SK-N-SH (cell line): Measurements from ENCODE around the gene PSME2. TPM values are rescaled to one million over a fixed set of nuclear protein-coding genes. Genes with fewer than 3 reads are reported as not detected.

Experiments used
- EP300 ChIP-seq, 2 experiments: IDR thresholded peaks; 2 replicates each; pipeline versions ENCODE4 v1.4.0 to v1.6.1; 2012; ENCODE audit warnings: borderline replicate concordance in 1 of 2, low read depth in 1 of 2, low read length in 1 of 2
- EZH2phosphoT487 ChIP-seq: fragments of 200-600 bp; sonication (generic); IDR thresholded peaks from 2 replicates; pipeline ENCODE4 v1.6.1; 2017; ENCODE audit warnings: low read depth, mixed run types, mild to moderate bottlenecking, antibody characterized with exemption, moderate library complexity, borderline replicate concordance
- FOXJ3 ChIP-seq: sonication (generic); formaldehyde crosslinking; IDR thresholded peaks from 2 replicates; pipeline ENCODE4 v1.5.1; 2020; ENCODE audit warnings: mild to moderate bottlenecking, missing genetic modification reagents
- FOXM1 ChIP-seq: IDR thresholded peaks from 2 replicates; pipeline ENCODE4 v1.4.0; 2012; ENCODE audit warnings: low read depth, mild to moderate bottlenecking
- GABPA ChIP-seq: IDR thresholded peaks from 2 replicates; pipeline ENCODE4 v1.4.0; 2012; ENCODE audit warnings: low read depth, mild to moderate bottlenecking
- GATA2 ChIP-seq: sonication (generic); formaldehyde crosslinking; IDR thresholded peaks from 2 replicates; pipeline ENCODE4 v1.5.0; 2020; ENCODE audit warnings: mild to moderate bottlenecking, missing genetic modification reagents
- MAX ChIP-seq: IDR thresholded peaks from 2 replicates; pipeline ENCODE4 v1.4.0; 2012; ENCODE audit warnings: low read depth
- MEF2A ChIP-seq: IDR thresholded peaks from 2 replicates; pipeline ENCODE4 v1.4.0; 2012; ENCODE audit warnings: low read depth, borderline replicate concordance
- MXI1 ChIP-seq: IDR thresholded peaks from 2 replicates; pipeline ENCODE4 v1.6.1; 2012; ENCODE audit warnings: mild to moderate bottlenecking, low read depth, low read length, improper control_type of control experiment
- NRF1 ChIP-seq: IDR thresholded peaks from 2 replicates; pipeline ENCODE4 v1.6.1; 2012; ENCODE audit warnings: low read depth, mild to moderate bottlenecking, low read length
- POLR2AphosphoS5 ChIP-seq: IDR thresholded peaks from 2 replicates; pipeline ENCODE4 v1.6.1; 2012; ENCODE audit warnings: low read depth, low read length
- RAD21 ChIP-seq: IDR thresholded peaks from 2 replicates; pipeline ENCODE4 v1.6.1; 2012; ENCODE audit warnings: mild to moderate bottlenecking, low read length
- RCOR1 ChIP-seq: fragments of 150-350 bp; IDR thresholded peaks from 2 replicates; pipeline ENCODE4 v1.6.1; 2017; ENCODE audit warnings: antibody characterized with exemption, low read length
- REST ChIP-seq: IDR thresholded peaks from 2 replicates; pipeline ENCODE4 v1.6.1; 2012; ENCODE audit warnings: mild to moderate bottlenecking, low read depth, low read length, moderate library complexity
- RFX5 ChIP-seq: IDR thresholded peaks from 2 replicates; pipeline ENCODE4 v1.6.1; 2012; ENCODE audit warnings: mild to moderate bottlenecking, improper control_type of control experiment, low read length
- RXRA ChIP-seq: IDR thresholded peaks from 2 replicates; pipeline ENCODE4 v1.4.0; 2012; ENCODE audit warnings: low read depth, mild to moderate bottlenecking, borderline replicate concordance
- SIN3A ChIP-seq: IDR thresholded peaks from 2 replicates; pipeline ENCODE4 v1.6.1; 2012; ENCODE audit warnings: low read depth, mild to moderate bottlenecking, low read length, moderate library complexity, borderline replicate concordance
- TAF1 ChIP-seq: IDR thresholded peaks from 2 replicates; pipeline ENCODE4 v1.6.1; 2012; ENCODE audit warnings: low read depth, mild to moderate bottlenecking, low read length, moderate library complexity, borderline replicate concordance
- TCF12 ChIP-seq: IDR thresholded peaks from 2 replicates; pipeline ENCODE4 v1.4.0; 2012
- polyA plus RNA-seq, 3 experiments: library from polyadenylated mRNA; depleted of rRNA; stranded (reverse); fragments of >200 nt; gene quantifications; 2 replicates each; pipeline ENCODE4 v1.2.3, GENCODE V29; 2012
- TF ChIP-seq, protein P1 (sequence below): fragments of 200-600 bp; sonication (generic); IDR thresholded peaks from 2 replicates; pipeline ENCODE4 v1.6.1; 2017; ENCODE audit warnings: antibody characterized with exemption, mild to moderate bottlenecking, moderate library complexity
- TF ChIP-seq, protein P2 (sequence below): fragments of 150-350 bp; IDR thresholded peaks from 2 replicates; pipeline ENCODE4 v1.6.1; 2017; ENCODE audit warnings: antibody characterized with exemption, low read length, low read depth, borderline replicate concordance

The PSME2 gene
- polyA plus RNA-seq, 1 of the 3 experiments (the other 2 are of a cell fraction): 147 TPM

- no peak for TF ChIP-seq TAF1
- no peak for TF ChIP-seq EZH2phosphoT487
- TF ChIP-seq MEF2A: no peak
- peak; percentile 79 for TF ChIP-seq RCOR1
- peak; percentile 97 for TF ChIP-seq MAX
- TF ChIP-seq TCF12: peak; percentile 72; the same call in 1 of the 2 replicates
- TF ChIP-seq RFX5: no peak
- peak; percentile 91 for TF ChIP-seq POLR2AphosphoS5
- TF ChIP-seq RAD21: peak; percentile 76
- TF ChIP-seq REST: no peak
- peak; percentile 78; the same call in 1 of the 2 replicates for TF ChIP-seq SIN3A
- peak; percentile 84; the same call in 1 of the 2 replicates for TF ChIP-seq RXRA
- TF ChIP-seq GATA2 (CRISPR knock-in tag): no peak
- TF ChIP-seq, protein P1, sequence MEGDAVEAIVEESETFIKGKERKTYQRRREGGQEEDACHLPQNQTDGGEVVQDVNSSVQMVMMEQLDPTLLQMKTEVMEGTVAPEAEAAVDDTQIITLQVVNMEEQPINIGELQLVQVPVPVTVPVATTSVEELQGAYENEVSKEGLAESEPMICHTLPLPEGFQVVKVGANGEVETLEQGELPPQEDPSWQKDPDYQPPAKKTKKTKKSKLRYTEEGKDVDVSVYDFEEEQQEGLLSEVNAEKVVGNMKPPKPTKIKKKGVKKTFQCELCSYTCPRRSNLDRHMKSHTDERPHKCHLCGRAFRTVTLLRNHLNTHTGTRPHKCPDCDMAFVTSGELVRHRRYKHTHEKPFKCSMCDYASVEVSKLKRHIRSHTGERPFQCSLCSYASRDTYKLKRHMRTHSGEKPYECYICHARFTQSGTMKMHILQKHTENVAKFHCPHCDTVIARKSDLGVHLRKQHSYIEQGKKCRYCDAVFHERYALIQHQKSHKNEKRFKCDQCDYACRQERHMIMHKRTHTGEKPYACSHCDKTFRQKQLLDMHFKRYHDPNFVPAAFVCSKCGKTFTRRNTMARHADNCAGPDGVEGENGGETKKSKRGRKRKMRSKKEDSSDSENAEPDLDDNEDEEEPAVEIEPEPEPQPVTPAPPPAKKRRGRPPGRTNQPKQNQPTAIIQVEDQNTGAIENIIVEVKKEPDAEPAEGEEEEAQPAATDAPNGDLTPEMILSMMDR: peak; percentile 95
- peak; percentile 98 for TF ChIP-seq MXI1
- no peak for TF ChIP-seq FOXM1
- peak; percentile 18 to 62; a peak in 3 of 4 replicates for TF ChIP-seq EP300 (IDR thresholded peaks at IDR 0.05; ENCODE audit: borderline replicate concordance in 1 of 2, low read depth in 1 of 2, low read length in 1 of 2)
- TF ChIP-seq, protein P2, sequence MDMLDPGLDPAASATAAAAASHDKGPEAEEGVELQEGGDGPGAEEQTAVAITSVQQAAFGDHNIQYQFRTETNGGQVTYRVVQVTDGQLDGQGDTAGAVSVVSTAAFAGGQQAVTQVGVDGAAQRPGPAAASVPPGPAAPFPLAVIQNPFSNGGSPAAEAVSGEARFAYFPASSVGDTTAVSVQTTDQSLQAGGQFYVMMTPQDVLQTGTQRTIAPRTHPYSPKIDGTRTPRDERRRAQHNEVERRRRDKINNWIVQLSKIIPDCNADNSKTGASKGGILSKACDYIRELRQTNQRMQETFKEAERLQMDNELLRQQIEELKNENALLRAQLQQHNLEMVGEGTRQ: peak; percentile 82
- peak; percentile 45; the same call in 1 of the 2 replicates for TF ChIP-seq FOXJ3 (CRISPR knock-in tag)
- TF ChIP-seq GABPA: no peak
- TF ChIP-seq NRF1: no peak
Observed at GRCh38 chr14:24160850-24161804, 14.7 kb upstream of the PSME2 start, which contains the start of gene IRF9 (continued).
